Cardiac muscle cell (in vitro differentiated cells and primary cell): ENCODE results near the gene ULK1. TPM values are rescaled to one million over a fixed set of nuclear protein-coding genes. Genes with fewer than 3 reads are reported as not detected.
"Not testable (repeated sequence)": the region's sequence is repeated elsewhere in the genome, so short reads cannot be mapped to it uniquely, and the experiment has no call there.

Experiments
- DNase-seq, 2 donors: peaks; one replicate each; pipeline versions ENCODE4 v3.0.0 to v3.0.0-alpha.2; 2010 to 2017; ENCODE audit warnings: low read depth in 1 of 2, low spot score in 1 of 2
- H3K27ac ChIP-seq: fragments of 200-600 bp; sonication (generic); 2 replicates; pipeline ENCODE4 v1.5.1; 2016
- H3K27me3 ChIP-seq: fragments of 200-600 bp; sonication (generic); 2 replicates; pipeline ENCODE4 v1.6.0; 2016; ENCODE audit warnings: control low read depth
- H3K36me3 ChIP-seq: fragments of 200-600 bp; sonication (generic); 2 replicates; pipeline ENCODE4 v1.5.1; 2016; ENCODE audit warnings: control low read depth
- H3K4me1 ChIP-seq: fragments of 200-600 bp; sonication (generic); 2 replicates; pipeline ENCODE4 v1.8.1; 2017; ENCODE audit warnings: low read depth, mild to moderate bottlenecking, mixed run types
- H3K4me3 ChIP-seq: fragments of 200-600 bp; sonication (generic); 2 replicates; pipeline ENCODE4 v1.5.1; 2016; ENCODE audit warnings: mild to moderate bottlenecking
- H3K9me3 ChIP-seq: fragments of 200-600 bp; sonication (generic); 2 replicates; pipeline ENCODE4 v1.5.1; 2017; ENCODE audit warnings: low read depth, mild to moderate bottlenecking, control low read depth
- polyA plus RNA-seq: library from polyadenylated mRNA; unstranded; fragments of >200 nt; fragmentation: Nextera tagmentation; extraction: Ambion mirVana; gene quantifications from 2 replicates; pipeline ENCODE4 v1.2.1, GENCODE V29; 2016
- total RNA-seq: library from RNA; depleted of rRNA; stranded (reverse); fragments of >200 nt; gene quantifications from 2 replicates; pipeline ENCODE4 v1.2.3, GENCODE V29; 2016
- TF ChIP-seq, protein P1 (sequence below): IDR thresholded peaks from 2 replicates; pipeline ENCODE4 v1.5.1; 2012; ENCODE audit warnings: low read depth, mild to moderate bottlenecking, low read length

ULK1 gene
- total and polyA plus RNA-seq, 2 experiments from 2014 or later = 14.2 to 27.6 TPM

- Histone ChIP-seq H3K4me1 (no peaks in the 10 kb centered on the region), H3K27ac (no peak overlapping the region), H3K36me3 (no peaks in the 10 kb centered on the region), H3K4me3 (no peak overlapping the region), H3K27me3 (no peaks in the 10 kb centered on the region), H3K9me3 (no peaks in the 10 kb centered on the region)
- TF ChIP-seq, protein P1, sequence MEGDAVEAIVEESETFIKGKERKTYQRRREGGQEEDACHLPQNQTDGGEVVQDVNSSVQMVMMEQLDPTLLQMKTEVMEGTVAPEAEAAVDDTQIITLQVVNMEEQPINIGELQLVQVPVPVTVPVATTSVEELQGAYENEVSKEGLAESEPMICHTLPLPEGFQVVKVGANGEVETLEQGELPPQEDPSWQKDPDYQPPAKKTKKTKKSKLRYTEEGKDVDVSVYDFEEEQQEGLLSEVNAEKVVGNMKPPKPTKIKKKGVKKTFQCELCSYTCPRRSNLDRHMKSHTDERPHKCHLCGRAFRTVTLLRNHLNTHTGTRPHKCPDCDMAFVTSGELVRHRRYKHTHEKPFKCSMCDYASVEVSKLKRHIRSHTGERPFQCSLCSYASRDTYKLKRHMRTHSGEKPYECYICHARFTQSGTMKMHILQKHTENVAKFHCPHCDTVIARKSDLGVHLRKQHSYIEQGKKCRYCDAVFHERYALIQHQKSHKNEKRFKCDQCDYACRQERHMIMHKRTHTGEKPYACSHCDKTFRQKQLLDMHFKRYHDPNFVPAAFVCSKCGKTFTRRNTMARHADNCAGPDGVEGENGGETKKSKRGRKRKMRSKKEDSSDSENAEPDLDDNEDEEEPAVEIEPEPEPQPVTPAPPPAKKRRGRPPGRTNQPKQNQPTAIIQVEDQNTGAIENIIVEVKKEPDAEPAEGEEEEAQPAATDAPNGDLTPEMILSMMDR = no peak
- no peak for DNase-seq
These were observed 11.5 kb upstream of the ULK1 start for GRCh38 chr12:131882804-131883520.

- no peaks in the 10 kb centered on the region for H3K27me3 ChIP-seq
- no peaks in the 10 kb centered on the region for H3K9me3 ChIP-seq
- no peak overlapping the region for H3K4me3 ChIP-seq
- TF ChIP-seq, protein P1 = no peak
- no peak for DNase-seq
- H3K36me3 ChIP-seq = no peaks in the 10 kb centered on the region
- no peaks in the 10 kb centered on the region for H3K4me1 ChIP-seq
- no peak overlapping the region for H3K27ac ChIP-seq
These were observed 10.9 kb upstream of the ULK1 start for GRCh38 chr12:131883521-131883900.

GRCh38 chr12:131885076-131885475 lies 9.3 kb upstream of the ULK1 start:
- DNase-seq, H3K27me3 ChIP-seq, H3K9me3 ChIP-seq, H3K36me3 ChIP-seq, H3K4me1 ChIP-seq, H3K4me3 ChIP-seq, H3K27ac ChIP-seq: not testable (repeated sequence)

DNA sequence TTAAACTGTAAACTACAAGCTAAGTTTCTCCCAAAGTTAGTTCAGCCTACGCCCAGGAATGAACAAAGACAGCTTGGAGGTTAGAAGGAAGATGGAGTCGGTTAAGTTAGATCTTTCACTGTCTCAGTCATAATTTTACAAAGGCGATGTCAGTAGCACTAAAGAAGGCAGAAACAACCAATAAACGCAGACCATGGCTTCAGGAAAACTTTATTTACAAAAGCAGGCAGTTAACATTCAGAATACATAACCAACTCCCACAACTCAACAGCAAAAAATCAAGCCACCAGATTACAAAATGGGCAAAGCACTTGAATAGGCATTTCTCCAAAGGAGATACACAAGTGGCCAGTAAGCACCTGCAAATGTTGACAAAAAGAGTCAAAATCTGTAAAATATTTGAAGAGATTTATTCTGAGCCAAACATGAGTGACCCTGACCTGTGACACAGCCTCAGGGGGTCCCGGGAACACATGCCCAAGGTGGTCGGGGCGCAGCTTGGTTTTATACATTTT lies 8.8 kb upstream of the ULK1 start:
- no peaks in the 10 kb centered on the region for H3K27me3 ChIP-seq
- H3K9me3 ChIP-seq = no peaks in the 10 kb centered on the region
- no peaks in the 10 kb centered on the region for H3K4me1 ChIP-seq

GRCh38 chr12:131891722-131892121 lies 2.7 kb upstream of the ULK1 start:
- H3K9me3 ChIP-seq, H3K27ac ChIP-seq, H3K27me3 ChIP-seq, DNase-seq, H3K36me3 ChIP-seq, H3K4me3 ChIP-seq: not testable (repeated sequence)
- H3K4me1 ChIP-seq = peaks cover 12% of the 10 kb centered on the region

More for the DNA sequence above, 8.8 kb upstream of the ULK1 start:
- no peak for DNase-seq
- H3K4me3 ChIP-seq = no peak overlapping the region
- no peaks in the 10 kb centered on the region for H3K36me3 ChIP-seq
- H3K27ac ChIP-seq = no peak overlapping the region
- TF ChIP-seq, protein P1 = no peak

DNA sequence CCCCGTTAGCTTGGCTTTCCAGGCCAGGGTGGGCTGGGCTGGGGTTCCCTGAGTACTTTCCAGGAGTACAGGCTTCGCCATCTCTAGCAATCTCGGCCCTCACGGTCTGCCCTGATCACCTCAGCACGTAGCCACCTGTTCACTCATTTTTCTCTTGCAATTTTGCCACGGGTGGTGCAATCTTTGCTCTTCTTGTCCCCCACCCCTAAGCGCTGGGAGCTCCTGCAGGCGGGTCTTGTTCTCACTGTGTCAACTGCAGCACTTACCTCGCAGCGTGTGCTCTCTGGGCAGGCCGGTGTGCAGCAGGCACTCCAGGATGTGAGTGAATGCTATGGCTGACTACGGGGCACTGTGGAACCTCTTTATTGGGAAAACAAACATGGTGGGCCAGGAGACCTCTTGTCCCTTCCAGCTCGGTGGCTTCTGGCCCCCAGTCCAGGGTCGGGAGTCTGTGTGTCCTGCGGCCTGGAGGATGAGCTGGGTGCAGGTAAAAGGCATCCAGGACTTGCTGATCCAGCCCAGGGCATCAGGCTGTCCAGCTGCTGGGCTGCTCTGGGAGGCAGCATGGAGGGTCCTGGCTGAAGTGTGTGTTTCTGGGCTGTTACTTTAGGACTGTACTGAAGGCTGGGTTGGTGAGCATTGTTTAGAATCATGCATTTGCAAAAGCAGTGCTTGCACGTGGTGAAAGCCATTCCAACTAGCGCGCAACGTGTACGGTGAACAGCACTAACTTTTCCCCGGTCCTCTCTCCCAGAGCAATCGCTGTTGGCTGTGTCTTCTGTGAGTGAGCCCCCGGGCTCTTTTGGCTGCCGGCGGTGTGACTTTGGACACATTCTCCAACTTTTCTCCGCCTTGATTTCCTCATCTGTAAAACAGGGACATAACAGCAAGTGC lies 1.5 kb upstream of the ULK1 start:
- H3K27me3 ChIP-seq = no peaks in the 10 kb centered on the region
- DNase-seq = no peak

More for the DNA sequence above, 1.5 kb upstream of the ULK1 start:
- Histone ChIP-seq H3K9me3 (no peaks in the 10 kb centered on the region), H3K4me3 (no peak overlapping the region), H3K27ac (no peak overlapping the region), H3K4me1 (peaks cover 12% of the 10 kb centered on the region), H3K36me3 (no peaks in the 10 kb centered on the region)
- TF ChIP-seq, protein P1 = no peak
